NCI-H1930 (cell line): Measurements from ENCODE around the gene ATP23.

ENCODE experiments used
- DNase-seq, 2 experiments: peaks; one replicate each; lab custom pipeline; 2025; lab: John Stamatoyannopoulos, UW

ATP23 gene, protein sequence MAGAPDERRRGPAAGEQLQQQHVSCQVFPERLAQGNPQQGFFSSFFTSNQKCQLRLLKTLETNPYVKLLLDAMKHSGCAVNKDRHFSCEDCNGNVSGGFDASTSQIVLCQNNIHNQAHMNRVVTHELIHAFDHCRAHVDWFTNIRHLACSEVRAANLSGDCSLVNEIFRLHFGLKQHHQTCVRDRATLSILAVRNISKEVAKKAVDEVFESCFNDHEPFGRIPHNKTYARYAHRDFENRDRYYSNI

DNA sequence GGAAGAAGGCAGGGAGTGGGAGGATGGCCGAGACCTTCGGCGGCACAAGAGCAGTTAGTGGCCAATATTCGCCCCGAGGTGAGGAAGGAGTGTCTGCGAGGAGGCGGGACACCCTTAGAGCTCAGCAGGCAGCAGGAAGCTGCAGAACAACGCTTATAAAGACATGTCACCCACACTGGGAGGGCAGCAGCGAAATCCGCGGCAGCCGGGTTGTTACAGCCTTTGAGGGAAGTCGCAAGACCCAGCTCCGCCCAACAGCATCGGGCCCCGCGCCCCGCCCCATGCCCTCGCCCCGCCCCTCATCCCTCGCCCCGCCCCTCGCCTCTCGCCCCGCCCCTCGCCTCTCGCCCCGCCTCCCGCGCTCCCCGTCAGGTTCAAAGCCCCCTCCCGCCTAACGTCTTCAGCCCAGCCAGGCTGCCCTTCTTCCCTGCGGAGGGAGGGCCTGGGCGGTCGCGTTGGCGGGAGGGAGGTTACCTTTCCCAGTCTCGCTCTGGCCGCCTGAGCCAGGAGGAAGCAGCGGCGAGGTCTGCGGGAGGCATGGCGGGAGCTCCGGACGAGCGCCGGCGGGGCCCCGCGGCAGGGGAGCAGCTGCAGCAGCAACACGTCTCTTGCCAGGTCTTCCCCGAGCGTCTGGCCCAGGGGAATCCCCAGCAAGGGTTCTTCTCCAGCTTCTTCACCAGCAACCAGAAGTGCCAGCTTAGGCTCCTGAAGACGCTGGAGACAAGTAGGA, at the start of gene ATP23:
ATP23 (plus strand) TSS at position 403 of the 730 bp plus-strand sequence; CDS start at position 538, 135 bp downstream.
- DNase-seq: peak; percentile 71 to 87

DNA sequence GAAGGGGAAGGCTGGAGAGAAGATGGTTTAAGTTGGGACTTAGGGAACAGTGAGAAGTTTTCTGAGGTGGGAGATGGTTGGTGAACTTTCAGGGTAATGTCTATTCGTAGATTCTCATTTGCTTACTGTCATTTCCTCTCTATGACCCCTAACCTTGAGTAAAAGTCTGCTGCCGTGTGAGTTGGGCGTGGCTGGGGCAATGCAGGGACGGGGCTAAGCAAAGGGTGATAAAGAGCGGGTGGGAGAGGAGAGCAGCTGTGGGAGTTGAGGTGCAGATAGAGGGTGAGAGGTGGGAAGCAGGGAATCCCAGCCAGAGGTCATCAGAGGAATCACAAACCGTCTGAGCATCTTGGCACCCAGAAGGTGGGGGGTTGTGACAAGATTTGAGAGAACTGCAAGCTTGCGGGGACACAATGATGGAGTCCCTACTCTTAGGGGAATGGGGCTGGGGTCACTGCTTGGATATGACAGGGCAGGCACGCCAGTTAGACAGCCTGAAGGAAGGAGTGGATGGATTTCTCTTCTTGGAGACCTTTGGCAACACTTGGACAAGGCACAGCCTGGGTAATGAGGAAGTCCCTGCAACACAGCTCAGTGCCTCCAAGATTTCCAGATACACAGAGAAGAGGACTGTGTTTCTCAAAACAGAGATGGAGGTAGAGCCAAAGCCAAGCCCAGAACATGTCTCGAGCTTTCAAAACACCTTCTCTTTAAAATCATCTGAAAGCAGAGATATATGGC, 49.0 kb upstream of the ATP23 start:
- DNase-seq: no peak

GRCh38 chr12:57893431-57894353, 47.7 kb upstream of the ATP23 start:
- no peak for DNase-seq

DNA sequence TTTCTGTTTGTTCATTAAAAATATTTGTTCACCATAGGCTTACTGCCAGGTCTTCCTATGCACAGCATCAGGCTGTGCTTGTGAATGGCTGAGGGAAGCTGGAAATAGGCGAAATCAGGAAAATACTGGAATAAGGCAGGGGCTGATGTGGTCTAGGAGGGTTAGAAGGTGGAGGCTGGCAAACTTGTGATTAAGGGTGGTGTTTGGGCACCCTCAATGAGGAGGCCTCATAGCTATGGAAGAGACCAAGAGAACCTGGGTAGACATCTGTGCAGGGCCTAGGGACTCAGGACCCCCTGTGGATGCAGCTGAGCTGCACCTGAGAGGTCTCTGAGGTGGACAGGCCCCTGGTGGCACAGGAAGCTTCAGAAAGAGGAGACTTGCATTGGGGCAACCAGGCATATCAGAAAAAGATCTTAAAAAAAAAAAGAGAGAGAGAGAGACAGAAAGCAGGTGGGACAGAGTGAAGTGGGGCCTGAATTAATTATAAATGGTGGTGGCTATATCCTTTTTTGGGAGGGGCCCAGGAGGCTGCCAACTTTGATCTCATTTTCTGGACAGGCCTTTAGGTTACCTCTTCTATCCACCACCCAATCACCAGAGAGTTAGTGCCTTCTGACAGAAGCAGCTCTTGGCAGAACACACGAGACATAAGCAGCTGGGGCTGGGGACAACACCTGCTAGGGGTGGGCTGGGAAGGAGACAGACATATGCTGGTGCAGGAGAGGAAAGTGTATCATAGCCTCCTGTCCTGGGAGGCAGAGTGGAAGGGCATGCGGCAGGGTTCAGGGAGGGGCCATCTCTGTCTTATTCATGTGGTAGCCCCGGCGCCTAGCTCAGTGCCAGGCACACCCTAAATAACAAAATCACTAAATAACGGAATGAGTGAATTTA, 46.7 kb upstream of the ATP23 start:
- no peak for DNase-seq

GRCh38 chr12:57895389-57896114, 45.8 kb upstream of the ATP23 start:
- no peak for DNase-seq

DNA sequence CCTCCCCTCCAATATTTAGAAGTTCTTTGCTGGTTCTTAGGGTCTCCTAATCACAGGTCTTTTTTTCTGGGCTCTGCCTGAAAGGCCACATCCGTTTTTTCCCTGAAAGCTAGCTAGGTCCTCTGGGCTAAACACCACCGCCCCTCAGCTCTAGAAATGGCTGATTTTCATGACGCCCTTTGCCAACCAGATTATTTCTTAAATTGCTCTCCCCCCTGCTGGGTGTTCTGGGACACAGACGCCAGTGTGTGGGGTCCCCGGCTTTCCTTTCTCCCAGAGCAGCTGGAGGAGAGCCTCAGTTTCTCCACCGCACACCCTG, 45.3 kb upstream of the ATP23 start:
- DNase-seq: no peak

GRCh38 chr12:57896434-57897201, 44.7 kb upstream of the ATP23 start:
- DNase-seq: peak; percentile 48 to 49

DNA sequence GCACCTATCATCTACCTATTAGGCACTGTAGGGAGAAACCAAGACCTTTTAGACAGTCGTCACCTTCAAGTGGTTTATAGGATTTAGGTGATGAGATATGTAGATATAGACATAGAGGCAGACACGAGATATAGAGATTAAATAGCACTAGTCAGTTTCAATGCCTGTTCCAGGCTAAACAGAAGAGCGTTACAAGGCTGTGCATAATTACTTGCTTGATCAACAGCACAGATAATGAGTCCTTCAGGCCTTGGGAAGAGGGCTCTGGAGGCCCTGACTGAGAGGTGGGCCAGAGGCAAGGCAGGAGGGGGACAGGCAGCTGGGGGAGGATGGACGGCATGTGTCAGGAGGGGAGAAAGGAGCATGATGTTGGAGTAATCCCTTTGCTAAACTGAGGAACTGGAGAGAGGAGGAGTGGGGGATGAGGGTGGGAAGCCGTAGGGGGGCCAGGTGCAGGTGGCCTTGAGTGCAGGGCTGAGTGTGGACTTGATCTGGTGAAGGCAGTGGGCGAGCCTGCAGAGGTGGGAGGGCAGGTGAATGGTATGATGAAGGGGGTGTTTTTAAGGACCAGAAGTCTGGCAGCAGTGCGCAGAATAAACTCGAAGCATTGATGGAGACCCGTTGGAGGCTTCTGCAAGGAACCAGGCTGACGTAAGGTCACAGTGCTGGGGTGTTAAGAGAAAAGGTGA, 43.9 kb upstream of the ATP23 start:
- no peak for DNase-seq

DNA sequence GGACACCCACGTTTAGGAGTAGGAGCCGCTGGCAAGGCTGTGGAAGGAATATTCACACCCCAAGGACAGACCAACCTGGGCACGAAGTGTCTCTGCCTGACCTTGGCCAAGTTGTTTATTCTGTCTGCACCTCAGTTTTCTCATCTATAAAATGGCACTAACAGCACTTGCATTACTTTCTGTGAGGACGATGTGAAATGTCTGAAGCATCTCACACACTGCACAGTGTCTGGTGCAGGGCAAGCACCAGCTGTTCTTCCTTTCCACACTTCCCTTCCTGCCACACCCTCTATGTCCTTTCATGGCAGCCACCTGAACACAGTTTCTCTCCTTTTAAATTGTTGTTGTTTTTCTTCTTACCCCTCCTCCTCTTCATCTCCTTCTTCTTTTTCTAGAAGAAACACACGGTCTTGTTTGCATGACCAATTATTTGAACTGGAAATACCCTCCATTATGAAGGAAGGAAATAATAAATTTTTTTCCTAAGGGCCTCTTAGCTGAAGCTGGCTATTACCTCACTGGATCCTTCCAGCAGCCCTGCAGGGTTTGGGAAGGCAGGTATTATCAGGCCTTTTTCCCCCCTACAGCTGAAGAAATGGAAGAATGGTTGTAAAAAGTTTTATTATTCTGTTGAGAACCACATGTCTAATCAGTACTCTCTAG, 42.9 kb upstream of the ATP23 start:
- DNase-seq: no peak

- no peak for DNase-seq
Measured at GRCh38 chr12:57899010-57899662, 42.2 kb upstream of the ATP23 start.

DNA sequence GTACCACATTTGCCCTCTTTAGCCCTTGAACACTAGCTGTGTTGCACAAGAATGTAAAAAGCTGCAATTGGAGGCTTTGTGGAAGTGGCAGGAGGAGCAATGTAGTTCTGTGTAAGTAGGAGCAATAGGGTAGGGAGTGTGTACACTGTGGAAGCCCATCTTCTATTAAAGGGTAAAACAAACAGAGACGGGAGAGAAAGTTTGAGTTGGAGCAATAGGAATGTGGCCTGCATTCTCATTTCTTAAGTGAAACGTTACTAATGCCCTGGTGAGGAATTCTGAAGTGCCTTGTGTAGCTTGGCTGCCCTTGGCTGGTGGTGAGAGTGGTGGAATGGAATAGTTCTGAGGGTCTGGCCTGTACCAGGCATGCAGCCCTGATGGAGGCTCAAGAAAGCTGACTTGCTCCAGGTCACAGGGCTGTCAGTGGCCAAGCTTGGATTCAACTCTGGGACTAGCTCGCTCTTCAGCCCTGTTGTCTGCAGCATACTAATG, 38.8 kb upstream of the ATP23 start:
- no peak for DNase-seq

DNA sequence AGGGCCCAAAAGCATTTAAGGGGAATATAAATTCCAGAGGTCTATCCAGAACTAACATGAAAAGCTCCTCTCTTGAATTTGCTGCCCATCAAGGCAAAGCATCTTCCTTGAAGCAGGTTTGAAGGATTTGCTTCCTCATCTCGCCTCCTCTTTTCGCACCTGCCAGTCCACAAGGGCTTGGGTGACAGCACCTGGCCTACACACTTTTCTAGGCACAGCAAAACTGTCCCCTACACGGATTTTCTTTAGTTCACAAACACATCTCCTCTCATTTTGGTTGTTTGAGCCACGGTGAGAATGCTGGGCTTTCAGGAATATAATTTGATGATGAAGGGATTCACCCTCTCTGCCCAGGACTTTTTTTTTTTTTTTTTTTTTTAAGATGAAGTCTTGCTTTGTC, 36.9 kb upstream of the ATP23 start:
- DNase-seq: no peak

DNA sequence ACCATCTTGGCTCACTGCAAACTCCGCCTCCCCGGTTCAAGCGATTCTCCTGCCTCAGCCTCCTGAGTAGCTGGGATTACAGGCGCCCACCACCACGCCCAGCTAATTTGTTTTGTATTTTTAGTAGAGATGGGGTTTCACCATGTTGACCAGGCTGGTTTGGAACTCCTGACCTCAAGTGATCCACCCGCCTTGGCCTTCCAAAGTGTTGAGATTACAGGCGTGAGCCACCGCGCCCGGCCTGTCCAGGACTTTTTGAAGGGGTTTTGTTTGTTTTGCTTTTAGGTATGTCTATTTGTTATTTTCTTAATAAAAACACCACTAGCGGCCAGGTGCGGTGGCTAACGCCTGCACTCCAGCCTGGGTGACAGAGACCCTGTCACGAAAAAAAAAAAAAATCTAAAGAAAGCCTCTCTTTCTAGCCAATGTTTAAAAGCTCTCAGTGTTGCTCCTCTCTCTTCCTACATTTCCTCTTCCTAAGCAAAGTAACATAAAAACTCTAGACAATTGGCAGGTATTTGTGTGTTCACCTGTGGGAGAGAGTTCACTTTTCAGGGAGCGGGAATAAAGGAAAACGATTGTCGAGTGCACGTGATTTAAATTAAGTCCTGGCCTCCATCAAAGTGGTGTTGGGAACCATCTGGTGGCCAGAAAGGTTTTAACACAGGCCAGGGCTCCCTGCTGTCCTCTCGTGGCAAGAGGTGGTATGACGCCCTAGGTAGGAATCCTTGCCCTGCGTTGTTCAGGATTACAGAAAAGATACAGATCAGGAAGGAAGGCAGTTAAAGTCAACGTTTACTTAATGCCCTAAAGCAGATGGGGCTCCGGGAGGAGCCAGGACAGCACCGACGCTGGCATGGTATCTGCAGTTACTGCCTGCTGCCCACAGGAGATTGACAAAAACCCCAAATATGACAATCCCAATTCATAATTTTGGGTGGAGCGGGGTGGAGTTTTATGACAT, 36.2 kb upstream of the ATP23 start:
- peak; percentile 76 to 80 for DNase-seq

DNA sequence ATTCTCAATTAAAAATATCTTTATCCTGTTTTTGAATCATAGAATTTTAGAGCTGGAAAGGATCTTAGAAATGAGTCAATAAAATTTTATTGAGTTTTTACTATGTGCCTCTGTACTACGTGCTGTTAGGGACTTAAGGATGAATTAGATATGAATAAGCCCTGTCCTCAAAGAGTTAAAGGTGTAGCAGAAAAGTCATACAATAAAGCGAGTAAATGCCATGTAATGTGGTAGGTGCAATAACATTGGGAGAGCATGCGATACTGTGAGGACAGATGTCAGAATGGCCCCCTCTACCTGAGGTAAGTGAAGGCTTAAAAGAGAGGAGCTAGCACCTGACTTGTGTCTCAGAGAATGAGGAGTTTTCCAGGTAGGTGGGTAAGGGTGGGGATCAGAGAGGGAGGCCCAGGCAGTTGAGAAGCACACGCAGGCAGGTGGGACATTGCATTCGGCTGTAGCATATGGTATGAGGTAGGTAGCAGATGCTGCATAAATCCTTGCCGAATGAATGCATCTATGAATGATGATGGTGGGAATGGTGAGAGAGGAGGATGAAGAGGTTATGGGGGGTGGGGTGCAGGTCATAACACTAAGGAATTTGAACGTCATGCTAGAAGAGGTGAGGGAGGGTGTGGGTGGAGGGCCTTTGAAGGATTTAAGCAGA, 35.4 kb upstream of the ATP23 start:
- DNase-seq: no peak

GRCh38 chr12:57906821-57907220, 34.5 kb upstream of the ATP23 start:
- DNase-seq: no peak

- no peak for DNase-seq
Measured at GRCh38 chr12:57907281-57907680, 34.1 kb upstream of the ATP23 start.
